RWPE2 (cell line): ENCODE data around the gene PNKP.

Experiments
- ATAC-seq: fragments of 200-7000 bp; cut with Tn5 transposase; 3 replicates; pipeline ENCODE4 v1.9.1; 2021; ENCODE audit warnings: low read depth
- DNase-seq: peaks from one replicate; pipeline ENCODE4 v3.0.0-alpha.2; 2020; ENCODE audit warnings: low spot score
- H3K27ac ChIP-seq: fragments of 450-650 bp; 2 replicates; pipeline ENCODE4 v1.5.1; 2017; ENCODE audit warnings: mild to moderate bottlenecking; ENCODE audit not compliant: poor library complexity, severe bottlenecking
- H3K27me3 ChIP-seq: fragments of 250-450 bp; sonication (Bioruptor Pico); 2 replicates; pipeline ENCODE4 v1.5.1; 2021; ENCODE audit warnings: mild to moderate bottlenecking, moderate library complexity; ENCODE audit not compliant: insufficient read depth, poor library complexity, severe bottlenecking
- H3K36me3 ChIP-seq: fragments of 250-450 bp; sonication (Bioruptor Pico); 2 replicates; pipeline ENCODE4 v1.5.1; 2020; ENCODE audit warnings: low read depth, mild to moderate bottlenecking, moderate library complexity
- H3K4me1 ChIP-seq: fragments of 250-450 bp; sonication (Bioruptor Pico); 2 replicates; pipeline ENCODE4 v1.5.1; 2021; ENCODE audit warnings: mild to moderate bottlenecking, moderate library complexity; ENCODE audit not compliant: insufficient read depth, poor library complexity, severe bottlenecking
- H3K4me3 ChIP-seq: fragments of 250-450 bp; sonication (Bioruptor Pico); 2 replicates; pipeline ENCODE4 v1.5.1; 2021; ENCODE audit warnings: mild to moderate bottlenecking, moderate library complexity; ENCODE audit not compliant: severe bottlenecking
- H3K9me3 ChIP-seq: fragments of 250-450 bp; sonication (Bioruptor Pico); 2 replicates; pipeline ENCODE4 v1.5.1; 2021; ENCODE audit warnings: mild to moderate bottlenecking, moderate library complexity; ENCODE audit not compliant: severe bottlenecking
- CTCF ChIP-seq: fragments of 450-650 bp; IDR thresholded peaks from one replicate; pipeline ENCODE4 v1.5.1; 2017; ENCODE audit warnings: mild to moderate bottlenecking, moderate library complexity; ENCODE audit not compliant: poor library complexity, severe bottlenecking

Gene PNKP

GRCh38 chr19:49854378-49855263 lies 12.8 kb downstream of the PNKP start:
- TF ChIP-seq CTCF = no peak
- Histone ChIP-seq H3K27me3 (no peaks in the 10 kb centered on the region), H3K4me1 (peaks cover 9% of the 10 kb centered on the region), H3K9me3 (no peaks in the 10 kb centered on the region), H3K27ac (no peak overlapping the region), H3K36me3 (peaks cover 43% of the 10 kb centered on the region), H3K4me3 (no peak overlapping the region)
- ATAC-seq (no peak), DNase-seq (no peak)

GRCh38 chr19:49853852-49854377 lies 13.5 kb downstream of the PNKP start:
- no peak for TF ChIP-seq CTCF
- Histone ChIP-seq H3K4me1 (peaks cover 9% of the 10 kb centered on the region), H3K27ac (no peak overlapping the region), H3K27me3 (no peaks in the 10 kb centered on the region), H3K9me3 (no peaks in the 10 kb centered on the region), H3K36me3 (peaks cover 36% of the 10 kb centered on the region), H3K4me3 (no peak overlapping the region)
- DNase-seq (no peak), ATAC-seq (no peak)

- no peak for TF ChIP-seq CTCF
- Histone ChIP-seq H3K4me3 (no peak overlapping the region), H3K9me3 (no peaks in the 10 kb centered on the region), H3K4me1 (peaks cover 21% of the 10 kb centered on the region), H3K36me3 (peaks cover 24% of the 10 kb centered on the region), H3K27ac (no peak overlapping the region), H3K27me3 (no peaks in the 10 kb centered on the region)
- ATAC-seq (no peak), DNase-seq (no peak)
These were observed 14.7 kb downstream of the PNKP start for GRCh38 chr19:49852631-49853126.

- no peaks in the 10 kb centered on the region for H3K27me3 ChIP-seq
- TF ChIP-seq CTCF = no peak
- no peak for ATAC-seq
- H3K4me1 ChIP-seq = peaks cover 21% of the 10 kb centered on the region
- H3K4me3 ChIP-seq = peak overlapping the region; percentile 100
- peaks cover 14% of the 10 kb centered on the region for H3K36me3 ChIP-seq
- H3K9me3 ChIP-seq = no peaks in the 10 kb centered on the region
- peak overlapping the region; percentile 85 for H3K27ac ChIP-seq
- no peak for DNase-seq
These were observed 15.7 kb downstream of the PNKP start for GRCh38 chr19:49851456-49852259.
